SU-DHL-6 (cell line): Measurements from ENCODE around the gene TRPM7.

ENCODE experiments used
- H2AFZ ChIP-seq: fragments of 200-600 bp; sonication (generic); 2 replicates; pipeline ENCODE4 v1.6.1; 2014; ENCODE audit warnings: low read depth, mild to moderate bottlenecking, moderate library complexity, mixed read lengths, antibody characterized with exemption, low read length; ENCODE audit not compliant: severe bottlenecking
- H3F3A ChIP-seq: fragments of 200-600 bp; shearing (Covaris generic); 2 replicates; pipeline ENCODE4 v1.6.0; 2016; ENCODE audit warnings: antibody characterized with exemption, mild to moderate bottlenecking; ENCODE audit not compliant: insufficient read depth
- H3K27ac ChIP-seq: fragments of 200-600 bp; sonication (generic); 2 replicates; pipeline ENCODE4 v1.5.1; 2016; ENCODE audit warnings: low read depth, mild to moderate bottlenecking, low read length, moderate library complexity, mixed read lengths
- H3K27me3 ChIP-seq: fragments of 200-600 bp; sonication (generic), shearing (Covaris generic); 2 replicates; pipeline ENCODE4 v1.6.0; 2014; ENCODE audit warnings: mild to moderate bottlenecking, low read length
- H3K36me3 ChIP-seq: fragments of 200-600 bp; sonication (generic); 2 replicates; pipeline ENCODE4 v1.6.1; 2014; ENCODE audit warnings: mild to moderate bottlenecking, low read length, mixed read lengths
- H3K4me2 ChIP-seq: fragments of 300-600, 200-600 bp; shearing (Covaris generic), sonication (generic); 2 replicates; pipeline ENCODE4 v1.6.0; 2014; ENCODE audit warnings: low read length, low read depth, mild to moderate bottlenecking; ENCODE audit not compliant: poor library complexity, severe bottlenecking
- H3K4me3 ChIP-seq: fragments of 200-600 bp; sonication (generic); 2 replicates; pipeline ENCODE4 v1.5.1; 2014; ENCODE audit warnings: antibody characterized with exemption, low read length, mild to moderate bottlenecking, mixed read lengths; ENCODE audit not compliant: insufficient read depth, poor library complexity, severe bottlenecking
- H3K79me2 ChIP-seq: fragments of 200-600 bp; sonication (generic); 2 replicates; pipeline ENCODE4 v1.6.1; 2014; ENCODE audit warnings: mild to moderate bottlenecking, low read length, moderate library complexity; ENCODE audit not compliant: insufficient read depth
- H3K9ac ChIP-seq: fragments of 200-600 bp; sonication (generic); 2 replicates; pipeline ENCODE4 v1.7.0; 2014; ENCODE audit warnings: mild to moderate bottlenecking, low read length
- H3K9me2 ChIP-seq: fragments of 200-600 bp; sonication (generic); replicated peaks from 2 replicates; pipeline ENCODE4 v1.6.1; 2014; ENCODE audit warnings: low read length; ENCODE audit not compliant: insufficient read depth
- H3K9me3 ChIP-seq: fragments of 200-600 bp; sonication (generic); 2 replicates; pipeline ENCODE4 v1.6.1; 2014; ENCODE audit warnings: low read length, mixed read lengths; ENCODE audit not compliant: insufficient read depth
- H4K20me1 ChIP-seq: fragments of 200-600 bp; sonication (generic); 2 replicates; pipeline ENCODE4 v1.6.1; 2014; ENCODE audit warnings: low read depth, mild to moderate bottlenecking, antibody characterized with exemption, low read length, moderate library complexity, mixed read lengths
- EZH2phosphoT487 ChIP-seq: fragments of 200-600 bp; sonication (generic), shearing (Covaris generic); conservative IDR thresholded peaks from 2 replicates; pipeline ENCODE4 v1.6.1; 2018; ENCODE audit warnings: mild to moderate bottlenecking, antibody characterized with exemption, low read length, moderate library complexity, mixed read lengths
- TF ChIP-seq, protein P1 (sequence below): fragments of 200-600 bp; sonication (generic); IDR thresholded peaks from one replicate; pipeline ENCODE4 v1.5.1; 2017; ENCODE audit warnings: antibody characterized with exemption, mild to moderate bottlenecking, low read length, moderate library complexity; ENCODE audit not compliant: insufficient read depth, poor library complexity, severe bottlenecking

TRPM7 gene

DNA sequence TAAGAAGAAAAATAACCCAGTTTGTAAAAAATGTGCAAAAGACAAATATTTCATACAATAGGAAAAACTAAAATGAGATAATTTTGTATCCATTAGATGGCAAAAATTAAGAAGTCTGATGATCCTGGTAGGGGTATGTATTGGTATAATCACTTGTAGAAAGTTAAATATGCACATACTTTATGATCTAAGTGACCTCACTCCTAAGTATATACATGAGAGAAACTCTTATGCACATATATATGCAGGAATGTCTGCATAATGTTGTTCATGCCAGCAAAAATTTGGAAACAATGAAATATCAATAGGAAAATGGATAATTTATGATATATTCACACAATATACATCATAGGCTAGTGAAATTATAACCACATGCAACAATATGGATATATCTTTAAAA, 173.6 kb downstream of the TRPM7 start:
- no peaks in the 10 kb centered on the region for H3K9me3 ChIP-seq
- H4K20me1 ChIP-seq: no peaks in the 10 kb centered on the region
- no peak for TF ChIP-seq EZH2phosphoT487
- TF ChIP-seq, protein P1, sequence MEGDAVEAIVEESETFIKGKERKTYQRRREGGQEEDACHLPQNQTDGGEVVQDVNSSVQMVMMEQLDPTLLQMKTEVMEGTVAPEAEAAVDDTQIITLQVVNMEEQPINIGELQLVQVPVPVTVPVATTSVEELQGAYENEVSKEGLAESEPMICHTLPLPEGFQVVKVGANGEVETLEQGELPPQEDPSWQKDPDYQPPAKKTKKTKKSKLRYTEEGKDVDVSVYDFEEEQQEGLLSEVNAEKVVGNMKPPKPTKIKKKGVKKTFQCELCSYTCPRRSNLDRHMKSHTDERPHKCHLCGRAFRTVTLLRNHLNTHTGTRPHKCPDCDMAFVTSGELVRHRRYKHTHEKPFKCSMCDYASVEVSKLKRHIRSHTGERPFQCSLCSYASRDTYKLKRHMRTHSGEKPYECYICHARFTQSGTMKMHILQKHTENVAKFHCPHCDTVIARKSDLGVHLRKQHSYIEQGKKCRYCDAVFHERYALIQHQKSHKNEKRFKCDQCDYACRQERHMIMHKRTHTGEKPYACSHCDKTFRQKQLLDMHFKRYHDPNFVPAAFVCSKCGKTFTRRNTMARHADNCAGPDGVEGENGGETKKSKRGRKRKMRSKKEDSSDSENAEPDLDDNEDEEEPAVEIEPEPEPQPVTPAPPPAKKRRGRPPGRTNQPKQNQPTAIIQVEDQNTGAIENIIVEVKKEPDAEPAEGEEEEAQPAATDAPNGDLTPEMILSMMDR: no peak
- H3F3A ChIP-seq: no peaks in the 10 kb centered on the region; the same call in 1 of the 2 replicates
- no peak overlapping the region for H3K27ac ChIP-seq
- no peaks in the 10 kb centered on the region for H3K9me2 ChIP-seq
- H3K4me2 ChIP-seq: no peak overlapping the region
- no peak overlapping the region for H2AFZ ChIP-seq
- H3K79me2 ChIP-seq: no peaks in the 10 kb centered on the region
- H3K36me3 ChIP-seq: no peaks in the 10 kb centered on the region
- no peaks in the 10 kb centered on the region for H3K27me3 ChIP-seq
- H3K9ac ChIP-seq: no peak overlapping the region
- no peak overlapping the region for H3K4me3 ChIP-seq
